OCI-LY1 (cell line): Measurements from ENCODE around the gene GDF15.

Source experiments
- H2AFZ ChIP-seq: fragments of 200-600 bp; sonication (generic), shearing (Covaris generic); 2 replicates; pipeline ENCODE4 v1.6.0; 2014; ENCODE audit warnings: antibody characterized with exemption, mild to moderate bottlenecking, low read length
- H3F3A ChIP-seq: fragments of 200-600 bp; sonication (generic), shearing (Covaris generic); 2 replicates; pipeline ENCODE4 v1.6.0; 2014; ENCODE audit warnings: mild to moderate bottlenecking, antibody characterized with exemption, low read length, moderate library complexity; ENCODE audit not compliant: insufficient read depth
- H3K27ac ChIP-seq: fragments of 200-600 bp; sonication (generic); 2 replicates; pipeline ENCODE4 v1.5.1; 2014; ENCODE audit warnings: low read length, mixed run types, mild to moderate bottlenecking, low read depth; ENCODE audit not compliant: poor library complexity, severe bottlenecking
- H3K27me3 ChIP-seq: fragments of 200-600 bp; sonication (generic); 2 replicates; pipeline ENCODE4 v1.6.0; 2014; ENCODE audit warnings: antibody characterized with exemption, mild to moderate bottlenecking, low read length, moderate library complexity; ENCODE audit not compliant: insufficient read depth
- H3K36me3 ChIP-seq: fragments of 200-600 bp; sonication (generic); 2 replicates; pipeline ENCODE4 v1.6.1; 2014; ENCODE audit warnings: mild to moderate bottlenecking, antibody characterized with exemption, low read length, moderate library complexity, mixed read lengths; ENCODE audit not compliant: insufficient read depth
- H3K4me1 ChIP-seq: fragments of 200-600 bp; sonication (generic); 2 replicates; pipeline ENCODE4 v1.5.1; 2014; ENCODE audit warnings: mild to moderate bottlenecking, low read length, moderate library complexity; ENCODE audit not compliant: insufficient read depth, severe bottlenecking
- H3K4me2 ChIP-seq: fragments of 200-600 bp; sonication (generic), shearing (Covaris generic); 2 replicates; pipeline ENCODE4 v1.6.1; 2014; ENCODE audit warnings: low read length
- H3K4me3 ChIP-seq: fragments of 200-600 bp; sonication (generic); 2 replicates; pipeline ENCODE4 v1.5.1; 2014; ENCODE audit warnings: low read length, low read depth, mild to moderate bottlenecking, mixed read lengths; ENCODE audit not compliant: poor library complexity, severe bottlenecking
- H3K79me2 ChIP-seq: fragments of 200-600 bp; shearing (Covaris generic); 2 replicates; pipeline ENCODE4 v1.6.1; 2016; ENCODE audit warnings: mixed run types, low read length, mixed read lengths; ENCODE audit not compliant: insufficient read depth
- H3K9ac ChIP-seq: fragments of 200-600 bp; sonication (generic), shearing (Covaris generic); 2 replicates; pipeline ENCODE4 v1.6.1; 2014; ENCODE audit warnings: mild to moderate bottlenecking, low read length, mixed read lengths
- H3K9me2 ChIP-seq: fragments of 200-600 bp; sonication (generic), shearing (Covaris generic); 2 replicates; pipeline ENCODE4 v1.6.1; 2014; ENCODE audit warnings: low read depth, mild to moderate bottlenecking, low read length, mixed read lengths
- H3K9me3 ChIP-seq: fragments of 200-600 bp; shearing (Covaris generic); 2 replicates; pipeline ENCODE4 v1.6.1; 2014; ENCODE audit warnings: low read length, mixed read lengths
- H4K20me1 ChIP-seq: fragments of 200-600 bp; sonication (generic), shearing (Covaris generic); 2 replicates; pipeline ENCODE4 v1.6.0; 2016; ENCODE audit warnings: mild to moderate bottlenecking, low read length; ENCODE audit not compliant: insufficient read depth
- CTCF ChIP-seq: fragments of 200-600 bp; sonication (generic), shearing (Covaris generic); IDR thresholded peaks from 2 replicates; pipeline ENCODE4 v1.5.1; 2017; ENCODE audit warnings: mild to moderate bottlenecking, antibody characterized with exemption, low read length, moderate library complexity, mixed read lengths
- EZH2 ChIP-seq: fragments of 200-600 bp; sonication (generic), shearing (Covaris generic); IDR thresholded peaks from 2 replicates; pipeline ENCODE4 v1.8.0; 2017; ENCODE audit warnings: borderline replicate concordance, mixed run types, mild to moderate bottlenecking, antibody characterized with exemption, low read length, moderate library complexity, mixed read lengths

GDF15 gene

DNA sequence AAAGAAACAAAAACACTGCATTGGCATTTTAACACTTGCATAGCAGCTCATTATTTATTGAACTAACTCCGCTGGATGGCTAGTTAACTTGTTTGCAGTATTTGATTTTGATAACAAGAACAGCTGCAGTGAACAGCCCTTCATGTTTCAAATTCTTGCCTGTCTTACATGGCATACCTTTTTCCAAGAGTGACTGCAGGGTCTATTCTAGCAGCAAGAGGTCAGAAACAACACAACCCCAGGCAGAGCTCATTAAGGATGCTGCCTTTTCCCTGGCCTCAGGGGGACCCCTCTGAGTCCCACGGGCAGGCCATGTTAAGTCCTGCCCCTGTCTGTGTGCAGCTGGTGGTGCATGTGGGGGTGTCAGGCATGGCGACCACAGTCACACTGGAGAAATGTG is 28.9 kb upstream of the GDF15 start:
- H3K9me3 ChIP-seq: no peaks in the 10 kb centered on the region
- TF ChIP-seq CTCF (no peak), EZH2 (no peak)
- no peak overlapping the region for H3K4me3 ChIP-seq
- H3K4me1 ChIP-seq: no peaks in the 10 kb centered on the region
- H3K4me2 ChIP-seq: no peak overlapping the region
- no peaks in the 10 kb centered on the region for H3K79me2 ChIP-seq
- H3K27me3 ChIP-seq: no peaks in the 10 kb centered on the region
- no peak overlapping the region for H3K9ac ChIP-seq
- H3F3A ChIP-seq: no peaks in the 10 kb centered on the region
- H3K27ac ChIP-seq: no peak overlapping the region
- no peaks in the 10 kb centered on the region for H3K9me2 ChIP-seq
- H3K36me3 ChIP-seq: peaks cover 16% of the 10 kb centered on the region
- no peaks in the 10 kb centered on the region for H4K20me1 ChIP-seq
- no peak overlapping the region for H2AFZ ChIP-seq

GRCh38 chr19:18361646-18362045 is 24.3 kb upstream of the GDF15 start:
- Histone ChIP-seq H3K9me3 (no peaks in the 10 kb centered on the region), H3F3A (no peaks in the 10 kb centered on the region), H3K27ac (no peak overlapping the region), H4K20me1 (no peaks in the 10 kb centered on the region), H3K9me2 (no peaks in the 10 kb centered on the region), H3K4me1 (peaks cover 7% of the 10 kb centered on the region), H3K9ac (no peak overlapping the region), H2AFZ (no peak overlapping the region), H3K4me2 (no peak overlapping the region), H3K79me2 (no peaks in the 10 kb centered on the region), H3K4me3 (no peak overlapping the region), H3K27me3 (no peaks in the 10 kb centered on the region), H3K36me3 (peaks cover 16% of the 10 kb centered on the region)
- no peak for TF ChIP-seq CTCF
- no peak for TF ChIP-seq EZH2

GRCh38 chr19:18362934-18363542 is 22.9 kb upstream of the GDF15 start:
- Histone ChIP-seq H3K27ac (no peak overlapping the region), H3K9me2 (no peaks in the 10 kb centered on the region), H3K4me2 (no peak overlapping the region), H4K20me1 (no peaks in the 10 kb centered on the region), H3K36me3 (0 out of 2 replicates have a peak, but pooled peaks cover 3% of the 10 kb centered on the region), H3K9me3 (no peaks in the 10 kb centered on the region), H3K9ac (no peak overlapping the region), H3K4me3 (no peak overlapping the region), H3K27me3 (no peaks in the 10 kb centered on the region), H2AFZ (no peak overlapping the region), H3K4me1 (peaks cover 7% of the 10 kb centered on the region), H3F3A (no peaks in the 10 kb centered on the region), H3K79me2 (no peaks in the 10 kb centered on the region)
- no peak for TF ChIP-seq EZH2
- no peak for TF ChIP-seq CTCF
